ENCODE data around the gene SFI1. TPM values are rescaled to one million over a fixed set of nuclear protein-coding genes. Genes with fewer than 3 reads are reported as not detected.

The SFI1 gene
- total and polyA plus RNA-seq, 10 donors = 36.7 to 110 (median 85.2) TPM

- peaks cover 0 to 38% (median 18%) of the 10 kb centered on the region in 6 donors for H3K36me3 ChIP-seq
- TF ChIP-seq POLR2AphosphoS5 (IDR thresholded peaks at IDR 0.05) (no peak), POLR2A (IDR thresholded peaks at IDR 0.05) (no peak), CTCF (IDR thresholded peaks at IDR 0.05 in 8 of 11, conservative IDR thresholded peaks at IDR 0.05 in 3 of 11) (no peak)
- H3K27me3 ChIP-seq (replicated peaks in 1 of 7) = no peaks in the 10 kb centered on the region
- no peak for DNase-seq
- intact Hi-C loops (cut with DNase I; ENCODE audit: low total_unique reads) = no loop called here
- H3K27ac ChIP-seq = peak overlapping the region in 2 of 8 donors; percentile 2 to 26
- no peak overlapping the region for H3K4me3 ChIP-seq
- WGBS, 5 donors = 74 to 83% (median 79%) methylated on average over 9 of the region's 9 CpGs
- H3K4me1 ChIP-seq = peaks cover 3 to 57% (median 25%) of the 10 kb centered on the region in 6 donors
- H3K9me3 ChIP-seq = no peaks in the 10 kb centered on the region
These were observed 155.8 kb downstream of the SFI1 start for GRCh38 chr22:31652088-31652487.

- intact Hi-C loops (cut with DNase I; ENCODE audit: low total_unique reads) = no loop called here
- Histone ChIP-seq H3K4me3 (no peak overlapping the region), H3K27ac (no peak overlapping the region)
These were observed 156.8 kb downstream of the SFI1 start for GRCh38 chr22:31652911-31653684.

GRCh38 chr22:31653944-31654343 lies 157.6 kb downstream of the SFI1 start:
- Histone ChIP-seq H3K27me3 (replicated peaks in 1 of 7) (no peaks in the 10 kb centered on the region), H3K4me3 (no peak overlapping the region), H3K27ac (no peak overlapping the region), H3K4me1 (peaks cover 3 to 57% (median 25%) of the 10 kb centered on the region in 6 donors), H3K36me3 (peaks cover 0 to 24% (median 3%) of the 10 kb centered on the region in 6 donors), H3K9me3 (no peaks in the 10 kb centered on the region)
- intact Hi-C loops (cut with DNase I; ENCODE audit: low total_unique reads) = no loop called here
- WGBS, 5 donors = 85 to 92% (median 89%) methylated on average over 2 of the region's 2 CpGs
- TF ChIP-seq POLR2A (IDR thresholded peaks at IDR 0.05) (no peak), CTCF (IDR thresholded peaks at IDR 0.05 in 8 of 11, conservative IDR thresholded peaks at IDR 0.05 in 3 of 11) (no peak)
- DNase-seq = no peak

More at GRCh38 chr22:31652911-31653684, 156.8 kb downstream of the SFI1 start:
- Histone ChIP-seq H3K4me1 (peaks cover 3 to 57% (median 25%) of the 10 kb centered on the region in 6 donors), H3K27me3 (replicated peaks in 1 of 7) (no peaks in the 10 kb centered on the region), H3K9me3 (no peaks in the 10 kb centered on the region), H3K36me3 (peaks cover 0 to 33% (median 9%) of the 10 kb centered on the region in 6 donors)
- no peak for DNase-seq
- WGBS, 5 donors = 75 to 83% (median 79%) methylated on average over 9 of the region's 9 CpGs
- TF ChIP-seq POLR2AphosphoS5 (IDR thresholded peaks at IDR 0.05) (no peak), CTCF (IDR thresholded peaks at IDR 0.05 in 8 of 11, conservative IDR thresholded peaks at IDR 0.05 in 3 of 11) (no peak), POLR2A (IDR thresholded peaks at IDR 0.05) (no peak)

GRCh38 chr22:31654408-31654807 lies 158.1 kb downstream of the SFI1 start:
- peaks cover 0 to 20% (median 1%) of the 10 kb centered on the region in 6 donors for H3K36me3 ChIP-seq
- peaks cover 3 to 60% (median 26%) of the 10 kb centered on the region in 6 donors for H3K4me1 ChIP-seq
- H3K27ac ChIP-seq = no peak overlapping the region
- WGBS, 5 donors = 83 to 93% (median 92%) methylated on average over 5 of the region's 5 CpGs
- H3K4me3 ChIP-seq = no peak overlapping the region
- no peaks in the 10 kb centered on the region for H3K9me3 ChIP-seq
- intact Hi-C loops (cut with DNase I; ENCODE audit: low total_unique reads) = no loop called here
- TF ChIP-seq POLR2AphosphoS5 (IDR thresholded peaks at IDR 0.05) (no peak), POLR2A (IDR thresholded peaks at IDR 0.05) (no peak), CTCF (IDR thresholded peaks at IDR 0.05 in 8 of 11, conservative IDR thresholded peaks at IDR 0.05 in 3 of 11) (no peak)
- no peak for DNase-seq
- no peaks in the 10 kb centered on the region for H3K27me3 ChIP-seq (replicated peaks in 1 of 7)
